ENCODE measurements around the gene LEAP2. TPM values are rescaled to one million over a fixed set of nuclear protein-coding genes. Genes with fewer than 3 reads are reported as not detected.

LEAP2 gene
- total and polyA plus RNA-seq, 2 donors (not counting 1 experiment from before 2014, with no cell fraction given), result 2.2 to 5.4 TPM

- no peaks in the 10 kb centered on the region for H3K36me3 ChIP-seq (replicated peaks in 1 of 2; ENCODE audit: control extremely low read depth in 1 of 2, control insufficient read depth in 1 of 2, extremely low read depth in 1 of 2, insufficient read depth in 2 of 2, low read length in 1 of 2)
- H3K9ac ChIP-seq (ENCODE audit: low read length), result no peak overlapping the region
- intact Hi-C loops (cut with micrococcal nuclease), result no loop called here
- H3K4me1 Mint-ChIP-seq, result peaks cover 2% of the 10 kb centered on the region
- DNase-seq (no peak), ATAC-seq (ENCODE audit: low read depth) (no peak)
- H3K27me3 ChIP-seq (replicated peaks in 1 of 4; ENCODE audit: control extremely low read depth in 1 of 4, control insufficient read depth in 3 of 4, insufficient read depth in 4 of 4, low read length in 3 of 4), result no peaks in the 10 kb centered on the region
- no peak overlapping the region for H3K4me3 ChIP-seq (ENCODE audit: control extremely low read depth in 1 of 5, extremely low read depth in 1 of 5, insufficient read depth in 1 of 5, low read depth in 2 of 5, low read length in 4 of 5)
- peaks cover 0 to 2% (median 0%) of the 10 kb centered on the region in 3 donors for H3K9me3 ChIP-seq (ENCODE audit: control extremely low read depth in 1 of 3, control insufficient read depth in 2 of 3, insufficient read depth in 1 of 3, low read length in 2 of 3)
- no peak overlapping the region for H2AFZ ChIP-seq (ENCODE audit: insufficient read depth, low read depth, low read length, poor library complexity, severe bottlenecking)
- H3K27ac ChIP-seq (ENCODE audit: low read length in 2 of 2), result no peak overlapping the region
- H3K79me2 ChIP-seq (ENCODE audit: control insufficient read depth, insufficient read depth, low read length), result no peaks in the 10 kb centered on the region
- POLR2A ChIA-PET, result no interaction called here
- no peaks in the 10 kb centered on the region for H3K27me3 Mint-ChIP-seq
- H3K4me1 ChIP-seq (ENCODE audit: control insufficient read depth in 2 of 2, insufficient read depth in 2 of 2, low read length in 2 of 2), result no peaks in the 10 kb centered on the region
- WGBS (ENCODE audit: insufficient coverage), result 86% methylated on average over 3 of the region's 4 CpGs
- H3K27ac Mint-ChIP-seq, result no peak overlapping the region
- H3K9me3 Mint-ChIP-seq (ENCODE audit: insufficient read depth), result no peaks in the 10 kb centered on the region
- no peak overlapping the region for H3K4me2 ChIP-seq (replicated peaks; ENCODE audit: low read depth, low read length, poor library complexity, severe bottlenecking)
- no peak overlapping the region for H3K4me3 Mint-ChIP-seq
- no peaks in the 10 kb centered on the region for H4K20me1 ChIP-seq (ENCODE audit: control insufficient read depth, insufficient read depth, low read length, poor library complexity, severe bottlenecking)
- TF ChIP-seq EZH2 (IDR thresholded peaks at IDR 0.05; ENCODE audit: borderline replicate concordance, insufficient read depth, low read depth, low read length, poor library complexity, severe bottlenecking), result no peak
- no peak for TF ChIP-seq CTCF (IDR thresholded peaks at IDR 0.05)
- CTCF ChIA-PET, result no interaction called here
Measured at GRCh38 chr5:132841305-132841704, 32.2 kb upstream of the LEAP2 start.

GRCh38 chr5:132848270-132848669 lies 25.2 kb upstream of the LEAP2 start:
- ChIA-PET CTCF (no interaction called here), POLR2A (no interaction called here)
- no peak overlapping the region for H3K4me3 ChIP-seq (ENCODE audit: control extremely low read depth in 1 of 5, extremely low read depth in 1 of 5, insufficient read depth in 1 of 5, low read depth in 2 of 5, low read length in 4 of 5)
- Mint-ChIP-seq H3K9me3 (ENCODE audit: insufficient read depth) (no peaks in the 10 kb centered on the region), H3K4me1 (no peaks in the 10 kb centered on the region), H3K4me3 (no peak overlapping the region), H3K27ac (no peak overlapping the region), H3K27me3 (no peaks in the 10 kb centered on the region)
- no peak overlapping the region for H3K9ac ChIP-seq (ENCODE audit: low read length)
- H3K36me3 ChIP-seq (replicated peaks in 1 of 2; ENCODE audit: control extremely low read depth in 1 of 2, control insufficient read depth in 1 of 2, extremely low read depth in 1 of 2, insufficient read depth in 2 of 2, low read length in 1 of 2), result no peaks in the 10 kb centered on the region
- intact Hi-C loops (cut with micrococcal nuclease), result no loop called here
- ATAC-seq (ENCODE audit: low read depth) (no peak), DNase-seq (no peak)
- no peak overlapping the region for H3K4me2 ChIP-seq (replicated peaks; ENCODE audit: low read depth, low read length, poor library complexity, severe bottlenecking)
- no peaks in the 10 kb centered on the region for H3K79me2 ChIP-seq (ENCODE audit: control insufficient read depth, insufficient read depth, low read length)
- no peaks in the 10 kb centered on the region for H3K9me3 ChIP-seq (ENCODE audit: control extremely low read depth in 1 of 3, control insufficient read depth in 2 of 3, insufficient read depth in 1 of 3, low read length in 2 of 3)
- H3K27me3 ChIP-seq (replicated peaks in 1 of 4; ENCODE audit: control extremely low read depth in 1 of 4, control insufficient read depth in 3 of 4, insufficient read depth in 4 of 4, low read length in 3 of 4), result no peaks in the 10 kb centered on the region
- TF ChIP-seq EZH2 (IDR thresholded peaks at IDR 0.05; ENCODE audit: borderline replicate concordance, insufficient read depth, low read depth, low read length, poor library complexity, severe bottlenecking) (no peak), CTCF (IDR thresholded peaks at IDR 0.05) (no peak)
- 95% methylated on average over 3 of the region's 8 CpGs for WGBS (ENCODE audit: insufficient coverage)
- H3K27ac ChIP-seq (ENCODE audit: low read length in 2 of 2), result no peak overlapping the region
- no peak overlapping the region for H2AFZ ChIP-seq (ENCODE audit: insufficient read depth, low read depth, low read length, poor library complexity, severe bottlenecking)
- H3K4me1 ChIP-seq (ENCODE audit: control insufficient read depth in 2 of 2, insufficient read depth in 2 of 2, low read length in 2 of 2), result no peaks in the 10 kb centered on the region
- H4K20me1 ChIP-seq (ENCODE audit: control insufficient read depth, insufficient read depth, low read length, poor library complexity, severe bottlenecking), result no peaks in the 10 kb centered on the region
